ENCODE data around the gene TEAD4.
A peak's percentile ranks its signal among the peaks of the same experiment; 100 is the strongest.

The TEAD4 gene

GRCh38 chr12:2939191-2939590 is 20.0 kb upstream of the TEAD4 start:
- Histone ChIP-seq H3K4me3 (ENCODE audit: low read length) (no peak overlapping the region), H3K9ac (ENCODE audit: low read length) (no peak overlapping the region), H3K36me3 (replicated peaks; ENCODE audit: low read depth, low read length) (no peaks in the 10 kb centered on the region), H3K27ac (ENCODE audit: low read length) (no peak overlapping the region), H3K9me3 (ENCODE audit: insufficient read depth, low read length) (no peaks in the 10 kb centered on the region), H4K20me1 (ENCODE audit: insufficient read depth, low read length) (no peaks in the 10 kb centered on the region), H3K4me2 (ENCODE audit: low read length) (no peak overlapping the region), H3K27me3 (ENCODE audit: low read depth, low read length) (no peaks in the 10 kb centered on the region), H3K79me2 (ENCODE audit: low read length) (no peaks in the 10 kb centered on the region), H2AFZ (ENCODE audit: low read depth, low read length) (no peak overlapping the region), H3K4me1 (ENCODE audit: low read length) (no peaks in the 10 kb centered on the region)
- TF ChIP-seq EZH2phosphoT487 (IDR thresholded peaks at IDR 0.05; ENCODE audit: low read depth), result no peak
- TF ChIP-seq CTCF (IDR thresholded peaks at IDR 0.05; ENCODE audit: low read depth, low read length), result no peak

GRCh38 chr12:2940564-2940963 is 18.6 kb upstream of the TEAD4 start:
- Histone ChIP-seq H4K20me1 (ENCODE audit: insufficient read depth, low read length) (no peaks in the 10 kb centered on the region), H3K36me3 (replicated peaks; ENCODE audit: low read depth, low read length) (no peaks in the 10 kb centered on the region), H3K4me2 (ENCODE audit: low read length) (no peak overlapping the region), H3K4me3 (ENCODE audit: low read length) (no peak overlapping the region), H3K27me3 (ENCODE audit: low read depth, low read length) (no peaks in the 10 kb centered on the region), H3K9ac (ENCODE audit: low read length) (no peak overlapping the region), H3K27ac (ENCODE audit: low read length) (no peak overlapping the region), H3K79me2 (ENCODE audit: low read length) (no peaks in the 10 kb centered on the region), H3K4me1 (ENCODE audit: low read length) (no peaks in the 10 kb centered on the region), H3K9me3 (ENCODE audit: insufficient read depth, low read length) (no peaks in the 10 kb centered on the region), H2AFZ (ENCODE audit: low read depth, low read length) (no peak overlapping the region)
- TF ChIP-seq CTCF (IDR thresholded peaks at IDR 0.05; ENCODE audit: low read depth, low read length), result no peak
- TF ChIP-seq EZH2phosphoT487 (IDR thresholded peaks at IDR 0.05; ENCODE audit: low read depth), result no peak

- no peaks in the 10 kb centered on the region for H3K9me3 ChIP-seq (ENCODE audit: insufficient read depth, low read length)
- no peaks in the 10 kb centered on the region for H3K36me3 ChIP-seq (replicated peaks; ENCODE audit: low read depth, low read length)
- TF ChIP-seq CTCF (IDR thresholded peaks at IDR 0.05; ENCODE audit: low read depth, low read length) (no peak), EZH2phosphoT487 (IDR thresholded peaks at IDR 0.05; ENCODE audit: low read depth) (no peak)
- no peaks in the 10 kb centered on the region for H3K4me1 ChIP-seq (ENCODE audit: low read length)
- H3K9ac ChIP-seq (ENCODE audit: low read length), result no peak overlapping the region
- no peak overlapping the region for H3K4me3 ChIP-seq (ENCODE audit: low read length)
- H3K27me3 ChIP-seq (ENCODE audit: low read depth, low read length), result no peaks in the 10 kb centered on the region
- H3K79me2 ChIP-seq (ENCODE audit: low read length), result no peaks in the 10 kb centered on the region
- no peak overlapping the region for H3K4me2 ChIP-seq (ENCODE audit: low read length)
- no peaks in the 10 kb centered on the region for H4K20me1 ChIP-seq (ENCODE audit: insufficient read depth, low read length)
- no peak overlapping the region for H3K27ac ChIP-seq (ENCODE audit: low read length)
- no peak overlapping the region for H2AFZ ChIP-seq (ENCODE audit: low read depth, low read length)
Observed at GRCh38 chr12:2941524-2941923, 17.7 kb upstream of the TEAD4 start.

- Histone ChIP-seq H3K36me3 (replicated peaks; ENCODE audit: low read depth, low read length) (no peaks in the 10 kb centered on the region), H4K20me1 (ENCODE audit: insufficient read depth, low read length) (no peaks in the 10 kb centered on the region), H3K9me3 (ENCODE audit: insufficient read depth, low read length) (no peaks in the 10 kb centered on the region), H3K4me3 (ENCODE audit: low read length) (no peak overlapping the region), H3K27me3 (ENCODE audit: low read depth, low read length) (no peaks in the 10 kb centered on the region), H3K27ac (ENCODE audit: low read length) (no peak overlapping the region), H3K4me1 (ENCODE audit: low read length) (no peaks in the 10 kb centered on the region), H3K9ac (ENCODE audit: low read length) (no peak overlapping the region), H3K4me2 (ENCODE audit: low read length) (no peak overlapping the region), H3K79me2 (ENCODE audit: low read length) (no peaks in the 10 kb centered on the region), H2AFZ (ENCODE audit: low read depth, low read length) (no peak overlapping the region)
- TF ChIP-seq EZH2phosphoT487 (IDR thresholded peaks at IDR 0.05; ENCODE audit: low read depth) (no peak), CTCF (IDR thresholded peaks at IDR 0.05; ENCODE audit: low read depth, low read length) (peak; percentile 70)
Observed at GRCh38 chr12:2944401-2945047, 14.7 kb upstream of the TEAD4 start.
